Measurements from ENCODE around the gene KCNA5. TPM values are rescaled to one million over a fixed set of nuclear protein-coding genes. Genes with fewer than 3 reads are reported as not detected.

KCNA5 gene
- total and polyA plus RNA-seq, 2 experiments from 2014 or later = 1.4 to 5.1 TPM

GRCh38 chr12:5068619-5069018, 24.9 kb downstream of the KCNA5 start:
- Histone ChIP-seq H3K36me3 (no peaks in the 10 kb centered on the region), H3K4me3 (no peak overlapping the region), H3K4me1 (ENCODE audit: low read depth) (peaks cover 33% of the 10 kb centered on the region), H3K9me3 (ENCODE audit: low read depth) (no peaks in the 10 kb centered on the region), H3K27me3 (no peaks in the 10 kb centered on the region), H3K27ac (peak overlapping the region; percentile 1)
- no peak for TF ChIP-seq CTCF (IDR thresholded peaks at IDR 0.05; ENCODE audit: low read depth, low read length)
- no peak for DNase-seq (ENCODE audit: low read depth in 1 of 2, low spot score in 1 of 2)

GRCh38 chr12:5070090-5070489, 26.4 kb downstream of the KCNA5 start:
- Histone ChIP-seq H3K4me3 (no peak overlapping the region), H3K36me3 (no peaks in the 10 kb centered on the region), H3K4me1 (ENCODE audit: low read depth) (peaks cover 27% of the 10 kb centered on the region), H3K27ac (peak overlapping the region; percentile 25), H3K27me3 (no peaks in the 10 kb centered on the region), H3K9me3 (ENCODE audit: low read depth) (no peaks in the 10 kb centered on the region)
- TF ChIP-seq CTCF (IDR thresholded peaks at IDR 0.05; ENCODE audit: low read depth, low read length) = no peak
- DNase-seq (ENCODE audit: low read depth in 1 of 2, low spot score in 1 of 2) = no peak

GRCh38 chr12:5071496-5071895, 27.8 kb downstream of the KCNA5 start:
- no peaks in the 10 kb centered on the region for H3K27me3 ChIP-seq
- H3K4me1 ChIP-seq (ENCODE audit: low read depth) = peaks cover 27% of the 10 kb centered on the region
- H3K9me3 ChIP-seq (ENCODE audit: low read depth) = no peaks in the 10 kb centered on the region
- H3K36me3 ChIP-seq = no peaks in the 10 kb centered on the region
- peak; percentile 2 for TF ChIP-seq CTCF (IDR thresholded peaks at IDR 0.05; ENCODE audit: low read depth, low read length)
- H3K27ac ChIP-seq = no peak overlapping the region
- H3K4me3 ChIP-seq = no peak overlapping the region
- no peak for DNase-seq (ENCODE audit: low read depth in 1 of 2, low spot score in 1 of 2)

- Histone ChIP-seq H3K27me3 (no peaks in the 10 kb centered on the region), H3K4me1 (ENCODE audit: low read depth) (peaks cover 29% of the 10 kb centered on the region), H3K4me3 (no peak overlapping the region), H3K36me3 (no peaks in the 10 kb centered on the region), H3K9me3 (ENCODE audit: low read depth) (no peaks in the 10 kb centered on the region), H3K27ac (no peak overlapping the region)
- no peak for DNase-seq (ENCODE audit: low read depth in 1 of 2, low spot score in 1 of 2)
- TF ChIP-seq CTCF (IDR thresholded peaks at IDR 0.05; ENCODE audit: low read depth, low read length) = no peak
These were observed 28.6 kb downstream of the KCNA5 start for GRCh38 chr12:5072311-5072710.

GRCh38 chr12:5073054-5073453, 29.4 kb downstream of the KCNA5 start:
- DNase-seq (ENCODE audit: low read depth in 1 of 2, low spot score in 1 of 2) = no peak
- Histone ChIP-seq H3K36me3 (no peaks in the 10 kb centered on the region), H3K4me1 (ENCODE audit: low read depth) (peaks cover 34% of the 10 kb centered on the region), H3K27me3 (no peaks in the 10 kb centered on the region), H3K9me3 (ENCODE audit: low read depth) (no peaks in the 10 kb centered on the region), H3K4me3 (no peak overlapping the region), H3K27ac (no peak overlapping the region)
- no peak for TF ChIP-seq CTCF (IDR thresholded peaks at IDR 0.05; ENCODE audit: low read depth, low read length)

- no peaks in the 10 kb centered on the region for H3K36me3 ChIP-seq
- peak in 1 of 2 donors; percentile 30 for DNase-seq (ENCODE audit: low read depth in 1 of 2, low spot score in 1 of 2)
- no peaks in the 10 kb centered on the region for H3K9me3 ChIP-seq (ENCODE audit: low read depth)
- peak; percentile 45 for TF ChIP-seq CTCF (IDR thresholded peaks at IDR 0.05; ENCODE audit: low read depth, low read length)
- H3K4me3 ChIP-seq = no peak overlapping the region
- H3K27ac ChIP-seq = no peak overlapping the region
- H3K27me3 ChIP-seq = no peaks in the 10 kb centered on the region
- H3K4me1 ChIP-seq (ENCODE audit: low read depth) = peaks cover 34% of the 10 kb centered on the region
These were observed 30.2 kb downstream of the KCNA5 start for GRCh38 chr12:5073853-5074252.
